Measurements from ENCODE around the gene TM9SF4.

DNA sequence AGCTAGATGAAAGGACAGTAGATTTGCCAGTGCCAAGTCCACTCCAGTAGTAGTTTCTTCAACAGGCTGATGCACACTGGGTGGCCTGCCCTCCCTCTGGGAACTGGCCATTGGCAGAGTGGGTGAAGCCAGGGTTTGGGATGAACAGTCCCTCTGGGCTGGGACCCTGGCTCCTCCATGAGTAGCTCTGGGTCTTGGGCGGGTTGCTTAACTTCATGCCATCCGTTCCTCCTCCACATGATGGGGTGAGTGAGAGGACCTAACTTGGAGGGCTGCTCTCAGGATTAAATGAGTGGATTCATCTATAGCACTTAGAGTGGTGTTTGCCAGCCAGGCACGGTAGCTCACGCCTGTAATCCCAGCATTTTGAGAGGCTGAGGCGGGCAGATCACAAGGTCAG is 50.8 kb downstream of the TM9SF4 start:
- TF ChIP-seq, protein P1, sequence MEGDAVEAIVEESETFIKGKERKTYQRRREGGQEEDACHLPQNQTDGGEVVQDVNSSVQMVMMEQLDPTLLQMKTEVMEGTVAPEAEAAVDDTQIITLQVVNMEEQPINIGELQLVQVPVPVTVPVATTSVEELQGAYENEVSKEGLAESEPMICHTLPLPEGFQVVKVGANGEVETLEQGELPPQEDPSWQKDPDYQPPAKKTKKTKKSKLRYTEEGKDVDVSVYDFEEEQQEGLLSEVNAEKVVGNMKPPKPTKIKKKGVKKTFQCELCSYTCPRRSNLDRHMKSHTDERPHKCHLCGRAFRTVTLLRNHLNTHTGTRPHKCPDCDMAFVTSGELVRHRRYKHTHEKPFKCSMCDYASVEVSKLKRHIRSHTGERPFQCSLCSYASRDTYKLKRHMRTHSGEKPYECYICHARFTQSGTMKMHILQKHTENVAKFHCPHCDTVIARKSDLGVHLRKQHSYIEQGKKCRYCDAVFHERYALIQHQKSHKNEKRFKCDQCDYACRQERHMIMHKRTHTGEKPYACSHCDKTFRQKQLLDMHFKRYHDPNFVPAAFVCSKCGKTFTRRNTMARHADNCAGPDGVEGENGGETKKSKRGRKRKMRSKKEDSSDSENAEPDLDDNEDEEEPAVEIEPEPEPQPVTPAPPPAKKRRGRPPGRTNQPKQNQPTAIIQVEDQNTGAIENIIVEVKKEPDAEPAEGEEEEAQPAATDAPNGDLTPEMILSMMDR (conservative IDR thresholded peaks at IDR 0.05; ENCODE audit: low read depth, low read length), result no peak
- no peak for TF ChIP-seq EZH2 (IDR thresholded peaks at IDR 0.05; ENCODE audit: borderline replicate concordance, low read depth, low read length, poor library complexity, severe bottlenecking)

Data from A673 (cell line).